Activated CD8-positive, alpha-beta T cell treated with anti-CD3 and anti-CD28 coated beads for 36 hours (primary cell): ENCODE results near the gene MCTP1. TPM values are rescaled to one million over a fixed set of nuclear protein-coding genes. Genes with fewer than 3 reads are reported as not detected.

Source experiments
- ATAC-seq: fragments of 200-7000 bp; cut with Tn5 transposase; one replicate; pipeline ENCODE4 v1.10.0; 2021; ENCODE audit warnings: mild to moderate bottlenecking, moderate library complexity
- CTCF ChIA-PET: fragments of 350-600 bp; sonication (Branson Sonifier 250); formaldehyde crosslinking; loops from one replicate; lab custom pipeline; 2021; ENCODE audit warnings: antibody characterized with exemption; lab: Charles Lee
- POLR2A ChIA-PET: fragments of 350-600 bp; sonication (Branson Sonifier 250); formaldehyde crosslinking; loops from one replicate; lab custom pipeline; 2021; ENCODE audit warnings: antibody characterized with exemption; lab: Charles Lee
- DNase-seq: peaks from one replicate; pipeline ENCODE4 v3.0.0-alpha.2; 2020
- H3K27ac Mint-ChIP-seq: one replicate; pipeline ENCODE4 v1.8.0; 2021; ENCODE audit warnings: mild to moderate bottlenecking, mixed read lengths
- H3K27me3 Mint-ChIP-seq: one replicate; pipeline ENCODE4 v1.8.0; 2021; ENCODE audit warnings: mixed read lengths
- H3K36me3 Mint-ChIP-seq: one replicate; pipeline ENCODE4 v1.8.0; 2021; ENCODE audit warnings: low read depth, mixed read lengths
- H3K4me1 Mint-ChIP-seq: one replicate; pipeline ENCODE4 v1.8.0; 2021; ENCODE audit warnings: low read depth, mixed read lengths
- H3K4me3 Mint-ChIP-seq: one replicate; pipeline ENCODE4 v1.8.0; 2021; ENCODE audit warnings: mild to moderate bottlenecking, moderate library complexity, mixed read lengths
- H3K9me3 Mint-ChIP-seq: one replicate; pipeline ENCODE4 v1.8.0; 2021; ENCODE audit warnings: mixed read lengths
- CTCF ChIP-seq: fragments of 200-600 bp; IDR thresholded peaks from one replicate; pipeline ENCODE4 v1.8.0; 2022; ENCODE audit warnings: antibody characterized with exemption, mild to moderate bottlenecking
- intact Hi-C: fragments of 100-400 bp; cut with micrococcal nuclease; formaldehyde crosslinking; loops from one replicate; pipeline ENCODE4 v1.10.0; 2022
- total RNA-seq, 2 experiments: library from RNA; stranded (reverse); gene quantifications; one replicate each; pipeline ENCODE4 v1.2.3, GENCODE V29; 2021

The MCTP1 gene
- total RNA-seq, 2 experiments from 2014 or later, result 0.20 to 0.40 TPM

GRCh38 chr5:95057615-95058014, 227.3 kb downstream of the MCTP1 start:
- no peaks in the 10 kb centered on the region for H3K36me3 Mint-ChIP-seq
- no peak overlapping the region for H3K27ac Mint-ChIP-seq
- peaks cover 2% of the 10 kb centered on the region for H3K4me1 Mint-ChIP-seq
- ChIA-PET CTCF (no interaction called here), POLR2A (no interaction called here)
- ATAC-seq, result no peak
- peaks cover 3% of the 10 kb centered on the region for H3K27me3 Mint-ChIP-seq
- no peak for DNase-seq
- no peaks in the 10 kb centered on the region for H3K9me3 Mint-ChIP-seq
- no peak for TF ChIP-seq CTCF
- intact Hi-C loops, result no loop called here
- H3K4me3 Mint-ChIP-seq, result no peak overlapping the region

- intact Hi-C loops, result no loop called here
- H3K4me1 Mint-ChIP-seq, result peaks cover 2% of the 10 kb centered on the region
- POLR2A ChIA-PET, result no interaction called here
- ATAC-seq, result no peak
- peaks cover 5% of the 10 kb centered on the region for H3K27me3 Mint-ChIP-seq
- no peak overlapping the region for H3K27ac Mint-ChIP-seq
- no peak for DNase-seq
- no peaks in the 10 kb centered on the region for H3K36me3 Mint-ChIP-seq
- H3K9me3 Mint-ChIP-seq, result no peaks in the 10 kb centered on the region
- no peak for TF ChIP-seq CTCF
- H3K4me3 Mint-ChIP-seq, result no peak overlapping the region
- CTCF ChIA-PET, result interaction anchor here (0.8 to 1.0 kb wide), 2 partner anchors 8 to 12 kb away, joined by 3 to 4 read pairs; no protein-coding TSS in a partner anchor
Observed at GRCh38 chr5:95053253-95053652, 231.6 kb downstream of the MCTP1 start.

- H3K36me3 Mint-ChIP-seq, result no peaks in the 10 kb centered on the region
- ATAC-seq, result no peak
- no peak overlapping the region for H3K4me3 Mint-ChIP-seq
- peaks cover 3% of the 10 kb centered on the region for H3K27me3 Mint-ChIP-seq
- no peak for TF ChIP-seq CTCF
- no peak overlapping the region for H3K27ac Mint-ChIP-seq
- intact Hi-C loops, result no loop called here
- CTCF ChIA-PET, result no interaction called here
- no peak for DNase-seq
- H3K4me1 Mint-ChIP-seq, result no peaks in the 10 kb centered on the region
- H3K9me3 Mint-ChIP-seq, result no peaks in the 10 kb centered on the region
- POLR2A ChIA-PET, result no interaction called here
Observed at GRCh38 chr5:95050708-95051107, 234.2 kb downstream of the MCTP1 start.

- no peak for DNase-seq
- H3K4me1 Mint-ChIP-seq, result no peaks in the 10 kb centered on the region
- POLR2A ChIA-PET, result no interaction called here
- no peak overlapping the region for H3K27ac Mint-ChIP-seq
- TF ChIP-seq CTCF, result no peak
- CTCF ChIA-PET, result no interaction called here
- no peaks in the 10 kb centered on the region for H3K36me3 Mint-ChIP-seq
- intact Hi-C loops, result no loop called here
- H3K27me3 Mint-ChIP-seq, result peaks cover 2% of the 10 kb centered on the region
- H3K9me3 Mint-ChIP-seq, result no peaks in the 10 kb centered on the region
- H3K4me3 Mint-ChIP-seq, result no peak overlapping the region
- no peak for ATAC-seq
Observed at GRCh38 chr5:95048628-95049027, 236.3 kb downstream of the MCTP1 start.

GRCh38 chr5:95045181-95045965, 239.5 kb downstream of the MCTP1 start:
- H3K4me1 Mint-ChIP-seq, result no peaks in the 10 kb centered on the region
- no peak overlapping the region for H3K27ac Mint-ChIP-seq
- TF ChIP-seq CTCF, result no peak
- no peaks in the 10 kb centered on the region for H3K27me3 Mint-ChIP-seq
- CTCF ChIA-PET, result interaction anchor here (1.6 kb wide), 1 partner anchor 8 kb away, joined by 4 read pairs; no protein-coding TSS in a partner anchor
- no peak overlapping the region for H3K4me3 Mint-ChIP-seq
- no peaks in the 10 kb centered on the region for H3K9me3 Mint-ChIP-seq
- DNase-seq (no peak), ATAC-seq (no peak)
- no peaks in the 10 kb centered on the region for H3K36me3 Mint-ChIP-seq
- POLR2A ChIA-PET, result no interaction called here
- intact Hi-C loops, result no loop called here
